ENCODE data around the gene RANBP1. TPM values are rescaled to one million over a fixed set of nuclear protein-coding genes. Genes with fewer than 3 reads are reported as not detected.
A peak's percentile ranks its signal among the peaks of the same experiment; 100 is the strongest.

The RANBP1 gene
- total and polyA plus RNA-seq, 9 of the 15 experiments (the other 6 are each of a cell fraction or from before 2014, with no cell fraction given) = 162 to 2,891 (median 1,289) TPM

DNA sequence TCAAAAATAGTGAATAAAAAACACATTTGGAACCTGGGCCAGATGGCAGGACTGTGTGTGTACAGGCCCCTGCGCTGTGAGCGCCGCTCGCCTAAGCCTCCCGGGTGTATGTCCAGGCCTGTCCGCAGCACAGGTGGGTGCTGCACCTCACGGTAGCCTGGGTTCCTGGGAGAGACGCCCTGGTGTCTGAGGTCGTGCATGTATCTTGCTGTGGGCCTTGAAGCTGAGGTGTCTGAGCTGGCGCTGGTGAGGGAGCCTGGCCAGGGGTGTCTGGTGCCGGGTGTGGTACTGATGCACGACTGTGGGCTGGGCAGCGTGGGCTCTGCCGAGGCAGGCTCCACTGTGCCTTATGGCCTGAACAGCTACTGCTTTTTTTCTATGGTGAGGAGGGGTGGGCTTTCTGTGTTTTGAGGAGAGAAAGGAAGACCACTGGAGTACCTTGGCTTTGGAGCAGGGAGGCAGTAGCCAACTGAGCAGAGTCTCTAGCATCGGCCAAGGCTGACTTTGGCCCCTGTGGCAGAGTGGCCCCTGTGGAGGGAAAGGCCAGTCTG, 11.5 kb downstream of the RANBP1 start (continued):
- TF ChIP-seq NONO (IDR thresholded peaks at IDR 0.05; ENCODE audit: low read depth in 2 of 2, low read length in 1 of 2) (peak in 1 of 2 experiments; percentile 50; a peak in 1 of 4 replicates), KAT2B (IDR thresholded peaks at IDR 0.05; ENCODE audit: low read depth, low read length) (no peak), TSC22D4 (tag; IDR thresholded peaks at IDR 0.05) (no peak), PHTF2 (CRISPR knock-in tag; IDR thresholded peaks at IDR 0.05) (no peak), TCF3 (CRISPR knock-in tag; IDR thresholded peaks at IDR 0.05) (no peak), ZBTB1 (CRISPR knock-in tag; IDR thresholded peaks at IDR 0.05; ENCODE audit: borderline replicate concordance, low read depth) (no peak), KLF13 (tag; IDR thresholded peaks at IDR 0.05; ENCODE audit: borderline replicate concordance, low read depth) (0 out of 2 replicates have a peak, but pooled peaks have one; percentile 54), SMAD4 (CRISPR knock-in tag; conservative IDR thresholded peaks at IDR 0.05) (no peak), MAFG (tag; conservative IDR thresholded peaks at IDR 0.05) (no peak), XRCC4 (IDR thresholded peaks at IDR 0.05; ENCODE audit: extremely low read depth, insufficient read depth, insufficient read length) (no peak)
- TF ChIP-seq, protein P1, sequence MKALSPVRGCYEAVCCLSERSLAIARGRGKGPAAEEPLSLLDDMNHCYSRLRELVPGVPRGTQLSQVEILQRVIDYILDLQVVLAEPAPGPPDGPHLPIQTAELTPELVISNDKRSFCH (CRISPR knock-in tag; IDR thresholded peaks at IDR 0.05) = no peak
- TF ChIP-seq, protein P1 (tag; IDR thresholded peaks at IDR 0.05) = 0 out of 2 replicates have a peak, but pooled peaks have one; percentile 21
- TF ChIP-seq, protein P2, sequence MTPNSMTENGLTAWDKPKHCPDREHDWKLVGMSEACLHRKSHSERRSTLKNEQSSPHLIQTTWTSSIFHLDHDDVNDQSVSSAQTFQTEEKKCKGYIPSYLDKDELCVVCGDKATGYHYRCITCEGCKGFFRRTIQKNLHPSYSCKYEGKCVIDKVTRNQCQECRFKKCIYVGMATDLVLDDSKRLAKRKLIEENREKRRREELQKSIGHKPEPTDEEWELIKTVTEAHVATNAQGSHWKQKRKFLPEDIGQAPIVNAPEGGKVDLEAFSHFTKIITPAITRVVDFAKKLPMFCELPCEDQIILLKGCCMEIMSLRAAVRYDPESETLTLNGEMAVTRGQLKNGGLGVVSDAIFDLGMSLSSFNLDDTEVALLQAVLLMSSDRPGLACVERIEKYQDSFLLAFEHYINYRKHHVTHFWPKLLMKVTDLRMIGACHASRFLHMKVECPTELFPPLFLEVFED (CRISPR knock-in tag; conservative IDR thresholded peaks at IDR 0.05) = peak; percentile 82
- TF ChIP-seq, protein P3, sequence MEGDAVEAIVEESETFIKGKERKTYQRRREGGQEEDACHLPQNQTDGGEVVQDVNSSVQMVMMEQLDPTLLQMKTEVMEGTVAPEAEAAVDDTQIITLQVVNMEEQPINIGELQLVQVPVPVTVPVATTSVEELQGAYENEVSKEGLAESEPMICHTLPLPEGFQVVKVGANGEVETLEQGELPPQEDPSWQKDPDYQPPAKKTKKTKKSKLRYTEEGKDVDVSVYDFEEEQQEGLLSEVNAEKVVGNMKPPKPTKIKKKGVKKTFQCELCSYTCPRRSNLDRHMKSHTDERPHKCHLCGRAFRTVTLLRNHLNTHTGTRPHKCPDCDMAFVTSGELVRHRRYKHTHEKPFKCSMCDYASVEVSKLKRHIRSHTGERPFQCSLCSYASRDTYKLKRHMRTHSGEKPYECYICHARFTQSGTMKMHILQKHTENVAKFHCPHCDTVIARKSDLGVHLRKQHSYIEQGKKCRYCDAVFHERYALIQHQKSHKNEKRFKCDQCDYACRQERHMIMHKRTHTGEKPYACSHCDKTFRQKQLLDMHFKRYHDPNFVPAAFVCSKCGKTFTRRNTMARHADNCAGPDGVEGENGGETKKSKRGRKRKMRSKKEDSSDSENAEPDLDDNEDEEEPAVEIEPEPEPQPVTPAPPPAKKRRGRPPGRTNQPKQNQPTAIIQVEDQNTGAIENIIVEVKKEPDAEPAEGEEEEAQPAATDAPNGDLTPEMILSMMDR (IDR thresholded peaks at IDR 0.05 in 2 of 3, conservative IDR thresholded peaks at IDR 0.05 in 1 of 3; ENCODE audit: insufficient read depth in 2 of 3, low read depth in 1 of 3, low read length in 3 of 3) = no peak
- TF ChIP-seq, protein P4, sequence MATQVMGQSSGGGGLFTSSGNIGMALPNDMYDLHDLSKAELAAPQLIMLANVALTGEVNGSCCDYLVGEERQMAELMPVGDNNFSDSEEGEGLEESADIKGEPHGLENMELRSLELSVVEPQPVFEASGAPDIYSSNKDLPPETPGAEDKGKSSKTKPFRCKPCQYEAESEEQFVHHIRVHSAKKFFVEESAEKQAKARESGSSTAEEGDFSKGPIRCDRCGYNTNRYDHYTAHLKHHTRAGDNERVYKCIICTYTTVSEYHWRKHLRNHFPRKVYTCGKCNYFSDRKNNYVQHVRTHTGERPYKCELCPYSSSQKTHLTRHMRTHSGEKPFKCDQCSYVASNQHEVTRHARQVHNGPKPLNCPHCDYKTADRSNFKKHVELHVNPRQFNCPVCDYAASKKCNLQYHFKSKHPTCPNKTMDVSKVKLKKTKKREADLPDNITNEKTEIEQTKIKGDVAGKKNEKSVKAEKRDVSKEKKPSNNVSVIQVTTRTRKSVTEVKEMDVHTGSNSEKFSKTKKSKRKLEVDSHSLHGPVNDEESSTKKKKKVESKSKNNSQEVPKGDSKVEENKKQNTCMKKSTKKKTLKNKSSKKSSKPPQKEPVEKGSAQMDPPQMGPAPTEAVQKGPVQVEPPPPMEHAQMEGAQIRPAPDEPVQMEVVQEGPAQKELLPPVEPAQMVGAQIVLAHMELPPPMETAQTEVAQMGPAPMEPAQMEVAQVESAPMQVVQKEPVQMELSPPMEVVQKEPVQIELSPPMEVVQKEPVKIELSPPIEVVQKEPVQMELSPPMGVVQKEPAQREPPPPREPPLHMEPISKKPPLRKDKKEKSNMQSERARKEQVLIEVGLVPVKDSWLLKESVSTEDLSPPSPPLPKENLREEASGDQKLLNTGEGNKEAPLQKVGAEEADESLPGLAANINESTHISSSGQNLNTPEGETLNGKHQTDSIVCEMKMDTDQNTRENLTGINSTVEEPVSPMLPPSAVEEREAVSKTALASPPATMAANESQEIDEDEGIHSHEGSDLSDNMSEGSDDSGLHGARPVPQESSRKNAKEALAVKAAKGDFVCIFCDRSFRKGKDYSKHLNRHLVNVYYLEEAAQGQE (IDR thresholded peaks at IDR 0.05; ENCODE audit: borderline replicate concordance) = no peak
- TF ChIP-seq, protein P4 (CRISPR knock-in tag; IDR thresholded peaks at IDR 0.05; ENCODE audit: low read depth) = no peak

Measured in K562 (cell line).